NCI-H2107 treated with DMSO at 0.1 percent for 48 hours (cell line): ENCODE measurements around the gene TBC1D22A.

ENCODE experiments used
- DNase-seq: peaks from one replicate; lab custom pipeline; 2025; ENCODE audit not compliant: unreplicated experiment; lab: John Stamatoyannopoulos, UW

The TBC1D22A gene

DNA sequence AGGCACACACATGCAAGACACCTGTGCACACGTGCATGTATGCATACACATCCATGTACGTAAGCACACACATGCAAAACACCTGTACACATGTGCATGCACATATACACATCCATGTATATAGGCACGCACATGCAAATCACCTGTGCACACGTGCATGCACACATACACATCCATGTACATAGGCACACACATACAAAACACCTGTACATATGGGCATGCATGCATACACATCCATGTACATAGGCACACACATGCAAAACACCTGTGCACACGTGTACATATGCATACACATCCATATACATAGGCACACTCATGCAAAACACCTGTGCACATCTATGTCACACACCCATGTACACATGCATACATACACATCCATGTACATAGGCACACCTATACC, 458.3 kb downstream of the TBC1D22A start:
- no peak for DNase-seq

DNA sequence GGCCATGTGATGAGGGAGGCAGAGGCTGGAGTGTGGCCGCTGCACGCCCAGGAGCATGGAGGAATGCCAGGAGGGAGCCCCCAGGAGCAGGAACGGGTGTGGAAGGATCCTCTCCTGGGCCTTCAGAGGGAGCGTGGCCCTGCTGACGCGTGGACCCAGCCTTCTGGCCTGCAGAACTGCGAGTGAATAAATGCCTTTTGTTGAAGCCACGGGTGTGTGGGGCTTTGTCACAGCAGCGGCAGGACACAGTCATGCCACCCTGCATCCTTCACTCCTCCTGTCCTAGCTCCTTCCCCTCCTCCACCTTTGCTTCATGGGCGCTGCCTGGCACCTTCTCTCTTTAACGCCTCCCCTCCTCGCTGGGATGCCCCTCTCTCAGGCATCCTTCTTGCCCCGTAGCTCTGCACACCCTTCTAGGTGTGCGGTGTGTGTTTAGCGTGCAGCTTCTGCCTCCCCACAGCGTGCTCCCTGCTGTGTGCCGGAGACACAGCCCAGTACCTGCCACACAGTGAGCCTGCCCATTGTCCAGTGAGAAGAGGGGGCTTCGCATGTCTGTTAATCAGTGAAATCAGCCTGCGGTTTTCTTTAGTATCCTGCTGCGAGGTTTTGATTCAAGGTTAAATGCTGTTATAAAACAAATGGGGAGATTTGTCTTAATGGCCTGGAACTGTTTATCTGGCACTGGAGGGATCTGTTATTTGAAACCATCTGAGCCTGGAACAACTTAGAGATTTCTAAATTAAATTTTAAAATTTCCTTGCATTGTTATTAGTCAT, 459.6 kb downstream of the TBC1D22A start:
- peak; percentile 67 for DNase-seq
